ENCODE measurements around the gene MID1IP1.

DNA sequence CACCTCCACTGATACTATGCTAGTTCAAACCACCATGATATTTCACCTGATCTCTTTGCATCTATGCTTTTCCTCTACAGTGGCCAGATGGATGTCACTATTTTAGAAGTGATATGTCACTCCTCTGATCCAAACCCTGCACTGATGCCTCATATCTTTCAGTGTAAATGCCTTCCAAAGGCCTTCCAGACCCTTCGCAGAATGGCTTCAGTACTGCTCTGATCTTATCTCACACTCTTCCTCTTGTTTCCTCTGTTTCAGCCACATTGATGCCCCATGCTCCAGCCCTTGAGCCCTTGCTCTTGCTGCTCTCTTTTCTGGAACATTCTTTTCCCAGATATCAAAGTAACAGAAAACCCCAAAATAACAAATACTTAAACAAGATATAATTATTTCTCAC, 17.9 kb downstream of the MID1IP1 start:
- TF ChIP-seq, protein P1, sequence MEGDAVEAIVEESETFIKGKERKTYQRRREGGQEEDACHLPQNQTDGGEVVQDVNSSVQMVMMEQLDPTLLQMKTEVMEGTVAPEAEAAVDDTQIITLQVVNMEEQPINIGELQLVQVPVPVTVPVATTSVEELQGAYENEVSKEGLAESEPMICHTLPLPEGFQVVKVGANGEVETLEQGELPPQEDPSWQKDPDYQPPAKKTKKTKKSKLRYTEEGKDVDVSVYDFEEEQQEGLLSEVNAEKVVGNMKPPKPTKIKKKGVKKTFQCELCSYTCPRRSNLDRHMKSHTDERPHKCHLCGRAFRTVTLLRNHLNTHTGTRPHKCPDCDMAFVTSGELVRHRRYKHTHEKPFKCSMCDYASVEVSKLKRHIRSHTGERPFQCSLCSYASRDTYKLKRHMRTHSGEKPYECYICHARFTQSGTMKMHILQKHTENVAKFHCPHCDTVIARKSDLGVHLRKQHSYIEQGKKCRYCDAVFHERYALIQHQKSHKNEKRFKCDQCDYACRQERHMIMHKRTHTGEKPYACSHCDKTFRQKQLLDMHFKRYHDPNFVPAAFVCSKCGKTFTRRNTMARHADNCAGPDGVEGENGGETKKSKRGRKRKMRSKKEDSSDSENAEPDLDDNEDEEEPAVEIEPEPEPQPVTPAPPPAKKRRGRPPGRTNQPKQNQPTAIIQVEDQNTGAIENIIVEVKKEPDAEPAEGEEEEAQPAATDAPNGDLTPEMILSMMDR (IDR thresholded peaks at IDR 0.05) = no peak
- no peak for TF ChIP-seq ZFX (IDR thresholded peaks at IDR 0.05; ENCODE audit: borderline replicate concordance)
